NCI-H1694 treated with DMSO at 0.1 percent for 48 hours (cell line): ENCODE measurements around the gene JAZF1.

Experiments used
- DNase-seq: peaks from one replicate; lab custom pipeline; 2025; lab: John Stamatoyannopoulos, UW

JAZF1 gene

DNA sequence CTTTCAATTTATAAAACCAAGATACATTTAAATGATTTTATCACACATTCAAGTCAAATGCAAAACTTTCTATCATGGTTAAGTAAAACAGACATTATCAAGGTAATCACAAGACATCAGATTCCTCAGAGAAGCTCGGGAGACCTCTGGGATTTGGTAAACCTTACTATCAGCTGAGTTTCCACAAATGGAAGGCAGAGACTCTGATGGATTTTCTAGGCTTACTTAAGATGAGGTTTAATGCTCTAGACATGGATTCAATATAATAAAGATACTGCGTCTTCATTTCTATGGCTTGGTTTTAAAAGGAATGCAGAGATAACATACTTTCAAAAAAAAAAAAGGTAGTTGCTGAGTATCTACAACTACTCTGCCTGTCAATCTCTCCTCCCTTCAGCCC, 171.7 kb downstream of the JAZF1 start:
- no peak for DNase-seq

DNA sequence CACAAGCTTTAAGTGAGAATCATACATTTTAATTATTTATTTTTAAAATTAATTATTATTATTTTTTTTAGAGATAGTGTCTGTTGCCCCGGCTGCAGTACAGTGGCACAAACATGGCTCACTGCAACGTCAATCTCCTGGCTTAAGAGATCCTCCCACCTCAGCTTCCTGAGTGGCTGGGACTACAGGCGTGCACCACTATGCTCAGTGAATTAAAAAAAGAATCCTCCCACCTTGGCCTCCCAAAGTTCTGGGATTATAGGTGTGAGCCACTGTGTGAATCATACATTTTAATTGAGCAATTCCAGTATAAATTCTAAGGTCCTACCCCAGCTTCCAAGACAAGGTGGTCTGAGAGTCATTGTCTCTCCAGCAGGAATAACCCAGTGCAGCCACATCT, 172.4 kb downstream of the JAZF1 start:
- DNase-seq = no peak

DNA sequence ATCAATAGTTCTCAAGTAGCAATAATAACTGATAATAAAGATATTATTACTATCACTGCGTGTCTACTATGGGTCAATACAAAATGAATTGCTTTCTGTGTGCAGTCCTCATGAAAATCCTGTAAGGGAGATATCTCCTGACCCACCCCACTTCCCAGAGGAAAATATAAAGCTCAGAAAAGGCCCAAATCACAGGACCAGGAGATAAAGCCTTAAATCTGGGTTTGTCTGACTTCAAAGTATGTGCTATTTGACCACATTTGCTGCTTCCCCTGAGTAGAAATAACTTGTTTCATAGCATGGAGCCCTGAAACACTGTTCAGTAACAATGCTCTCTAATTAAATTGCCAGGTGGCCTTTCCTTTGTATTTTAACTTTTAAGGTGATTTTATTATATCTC, 174.1 kb downstream of the JAZF1 start:
- DNase-seq = no peak

DNA sequence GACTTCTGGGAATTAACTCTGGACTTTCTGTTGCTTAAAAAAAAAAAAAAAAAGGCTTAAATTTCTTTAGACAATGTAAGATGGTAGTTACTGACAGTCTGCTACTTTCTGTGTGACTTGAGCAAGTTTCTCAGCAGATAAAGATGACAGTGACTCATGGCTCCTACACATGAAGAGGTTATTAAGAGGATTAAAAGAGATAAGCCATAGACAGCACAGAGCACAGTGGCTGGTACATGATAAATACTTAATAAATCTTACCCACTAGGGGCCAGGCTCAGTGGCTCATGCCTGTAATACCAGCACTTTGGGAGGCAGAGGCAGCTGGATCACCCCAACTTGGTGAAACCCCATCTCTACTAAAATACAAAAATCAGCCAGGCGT, 174.8 kb downstream of the JAZF1 start:
- no peak for DNase-seq

DNA sequence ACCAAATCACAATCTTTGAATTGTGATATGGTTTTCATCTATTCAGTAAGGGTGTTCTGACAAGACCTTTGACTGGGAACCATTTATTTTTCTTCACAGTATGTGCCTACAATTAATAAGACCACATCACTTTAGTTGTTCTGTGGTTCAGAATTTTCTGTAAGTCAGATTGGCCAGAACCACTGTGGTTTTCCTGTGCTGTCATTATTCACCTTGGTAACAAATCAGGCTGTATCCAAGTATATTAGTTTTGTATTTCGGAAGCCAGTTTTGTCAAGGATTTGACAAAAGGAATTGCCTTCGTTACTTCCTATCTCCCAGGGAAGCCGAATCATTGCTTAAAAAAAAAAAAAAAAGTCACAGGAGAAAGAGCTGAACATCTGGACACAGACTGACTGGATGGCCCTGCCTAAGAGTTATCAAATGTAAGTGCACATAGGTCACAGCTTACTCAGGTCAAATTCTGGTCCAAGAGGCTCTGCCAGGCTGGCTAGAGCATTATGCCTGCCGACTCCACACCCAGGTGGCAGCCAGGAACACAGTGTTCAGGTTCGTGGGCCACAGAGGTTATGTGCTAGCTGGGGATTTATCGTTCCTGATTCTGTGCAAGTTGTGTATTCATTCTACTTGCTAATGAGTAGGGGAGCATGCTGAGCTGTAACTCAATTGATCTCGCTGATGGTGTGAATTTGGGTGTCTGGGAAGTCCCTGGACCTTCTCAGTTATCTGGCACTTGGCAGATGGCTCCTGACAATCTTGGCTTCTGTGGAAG, 175.3 kb downstream of the JAZF1 start:
- no peak for DNase-seq

DNA sequence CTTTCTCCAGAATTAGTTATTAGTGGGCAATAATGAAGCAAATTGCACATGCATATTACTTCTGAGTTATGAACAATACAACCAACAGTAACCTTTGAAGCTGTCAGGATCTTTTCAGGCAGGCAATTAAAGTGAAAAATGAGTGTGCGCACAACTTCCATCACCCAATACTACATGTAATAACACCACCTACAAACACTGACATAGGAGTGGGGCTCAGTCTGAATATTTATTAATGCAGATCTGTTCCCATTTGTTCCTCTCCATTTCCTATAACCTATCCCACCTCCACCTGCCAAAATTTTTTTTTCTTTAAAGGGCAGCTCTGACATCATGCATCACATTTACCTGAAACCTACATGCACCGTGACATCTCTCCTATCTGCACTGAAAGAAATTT, 177.2 kb downstream of the JAZF1 start:
- DNase-seq = no peak

DNA sequence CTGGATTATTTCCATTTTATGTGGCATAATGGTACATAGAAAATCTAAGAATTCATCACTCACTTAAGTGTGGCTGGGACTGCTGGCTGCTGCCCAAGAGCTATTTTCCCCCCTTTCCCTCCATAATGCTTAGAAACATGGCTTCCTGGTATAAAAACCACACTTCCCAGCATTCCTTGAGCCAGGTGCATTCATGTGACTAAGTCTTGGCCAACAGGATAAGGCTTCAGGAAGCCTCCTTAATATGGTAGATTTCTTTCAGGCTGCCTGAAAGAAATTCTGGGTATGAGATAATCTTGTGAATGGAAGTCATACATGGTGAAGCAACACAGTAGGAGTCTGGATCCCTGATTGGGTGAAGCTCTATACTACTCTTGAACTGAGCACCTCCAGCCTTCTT, 178.0 kb downstream of the JAZF1 start:
- no peak for DNase-seq

DNA sequence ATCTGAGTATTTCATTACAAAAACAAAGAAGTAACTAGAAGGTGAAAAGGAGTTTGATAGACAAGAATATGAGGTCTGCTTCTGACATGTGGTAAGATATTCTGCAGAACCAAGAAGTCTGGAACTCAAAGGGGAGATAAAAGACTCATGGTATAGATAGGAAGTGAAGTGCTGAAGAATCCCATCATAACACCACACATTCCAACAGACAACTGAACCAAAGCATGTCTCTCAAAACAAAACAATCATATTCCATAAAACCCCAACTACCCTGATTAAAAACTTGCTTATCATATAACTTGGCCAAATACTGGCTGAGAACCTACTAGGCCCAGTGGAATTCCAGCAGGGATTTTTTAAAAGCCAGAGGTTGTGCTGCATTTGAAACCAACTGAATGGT, 178.7 kb downstream of the JAZF1 start:
- no peak for DNase-seq

DNA sequence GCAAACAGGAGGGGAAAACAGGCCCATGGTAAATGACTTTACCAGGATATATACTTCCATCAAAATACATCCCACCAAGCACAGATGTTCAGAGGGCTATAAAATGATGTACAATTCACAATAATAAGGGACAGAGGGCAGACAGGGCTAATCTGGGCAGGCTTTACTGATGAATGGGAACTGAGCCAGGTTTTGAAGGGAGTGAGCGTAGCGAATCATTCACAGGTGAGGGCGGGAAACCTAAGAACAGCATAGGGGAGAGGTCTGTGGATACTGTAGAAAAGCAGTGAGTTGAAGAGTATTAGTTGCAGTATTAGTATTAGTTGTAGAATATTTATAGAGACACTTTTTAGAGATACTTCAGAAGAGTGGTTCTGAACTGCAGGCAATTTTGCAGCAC, 180.8 kb downstream of the JAZF1 start:
- peak; percentile 6 for DNase-seq

DNA sequence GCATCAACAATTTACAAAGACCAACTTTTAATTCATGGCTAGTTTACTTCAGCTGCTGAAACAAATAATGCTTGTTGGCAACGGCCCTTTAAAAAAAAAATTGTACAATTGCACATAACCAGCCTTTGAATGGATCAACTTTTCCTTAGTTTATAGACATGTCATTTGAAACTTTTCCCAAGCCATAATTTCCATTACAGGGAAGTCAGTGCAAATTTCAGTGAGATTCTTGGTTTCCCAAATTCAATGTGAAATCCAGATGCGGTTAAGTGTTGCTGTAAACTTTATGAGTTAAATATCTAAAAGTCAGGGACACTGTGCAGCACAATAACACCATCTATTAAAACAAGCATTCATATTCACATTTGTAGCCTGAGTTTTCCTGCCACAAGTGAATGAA, 182.2 kb downstream of the JAZF1 start:
- DNase-seq = no peak

DNA sequence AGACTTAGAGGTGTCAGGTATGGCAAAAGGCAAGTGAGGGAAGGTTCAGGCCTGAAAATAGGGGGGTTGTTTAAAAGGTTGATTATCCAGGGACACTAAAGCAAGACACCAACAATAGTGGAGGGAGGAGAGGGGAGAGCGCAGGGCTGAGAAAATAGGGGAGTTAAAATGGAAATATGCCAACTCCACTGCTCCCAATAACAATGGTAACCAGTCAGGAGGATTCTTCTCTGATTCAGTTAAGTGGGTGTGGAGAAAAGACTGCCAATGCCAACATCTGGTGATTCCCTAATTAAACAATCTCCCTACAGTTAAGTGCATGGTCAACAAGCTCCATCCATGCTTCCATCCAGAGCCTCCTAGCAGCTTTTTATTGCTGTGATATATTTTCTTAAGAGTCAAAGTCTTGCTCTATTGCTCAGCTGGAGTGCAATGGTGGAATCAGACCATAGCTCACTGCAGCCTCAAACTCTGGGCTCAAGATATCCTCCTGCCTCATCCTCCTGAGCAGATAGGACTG, 183.3 kb downstream of the JAZF1 start:
- no peak for DNase-seq

DNA sequence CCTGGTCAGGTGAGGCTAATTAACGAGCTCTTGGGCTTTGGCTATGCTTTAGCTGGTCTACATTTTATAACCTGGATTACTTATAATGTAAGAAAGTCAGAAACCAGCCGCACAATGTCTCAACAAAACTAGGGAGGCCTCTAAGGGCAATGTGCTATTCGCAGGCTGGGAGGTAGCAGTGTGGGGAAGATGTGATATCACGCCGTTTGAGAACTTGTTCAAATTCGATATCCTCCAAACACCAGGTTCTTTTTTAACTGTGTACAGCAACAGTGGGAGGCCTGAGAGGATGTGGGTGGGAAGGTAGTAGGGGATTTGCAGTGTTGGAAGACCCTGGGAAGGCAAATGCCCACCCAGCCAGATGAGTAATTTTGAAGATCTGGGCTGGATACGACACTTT, 184.5 kb downstream of the JAZF1 start:
- no peak for DNase-seq

DNA sequence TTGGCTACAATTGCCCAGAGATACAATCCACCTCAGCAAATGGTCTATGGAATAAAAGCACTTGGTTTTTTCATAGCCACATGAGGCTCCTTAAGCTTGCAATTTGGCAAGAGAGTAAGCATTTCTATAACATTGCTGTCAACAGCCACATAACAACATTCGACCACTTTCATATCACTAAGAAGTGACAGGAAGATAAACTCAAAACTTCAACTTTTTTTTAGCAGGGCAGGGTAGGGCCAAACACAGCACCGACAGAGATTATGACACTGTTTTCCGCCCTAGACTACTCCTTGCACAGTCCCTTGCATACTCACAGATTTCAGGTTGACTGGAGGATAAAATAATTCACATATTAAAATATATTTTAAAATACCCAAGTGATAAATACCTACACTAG, 185.4 kb downstream of the JAZF1 start:
- no peak for DNase-seq

DNA sequence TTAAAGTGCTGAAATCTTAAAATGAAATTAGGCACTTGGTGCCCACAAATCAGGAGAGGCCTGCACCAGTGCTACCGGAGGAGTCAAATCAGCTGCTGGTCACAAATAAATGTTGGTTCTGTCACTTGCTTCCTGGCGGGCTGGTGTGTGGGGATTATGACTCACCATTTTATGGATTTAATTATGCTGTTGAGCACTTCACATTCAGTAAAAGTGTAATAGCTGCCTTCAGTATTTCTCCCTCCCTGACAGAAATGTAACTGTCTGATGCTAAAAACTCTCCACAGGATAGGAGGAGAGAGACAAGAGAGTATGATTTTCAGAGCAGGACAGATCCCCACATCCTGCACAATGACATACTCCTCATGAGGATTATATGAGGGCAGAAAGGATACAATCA, 186.0 kb downstream of the JAZF1 start:
- peak; percentile 9 for DNase-seq

DNA sequence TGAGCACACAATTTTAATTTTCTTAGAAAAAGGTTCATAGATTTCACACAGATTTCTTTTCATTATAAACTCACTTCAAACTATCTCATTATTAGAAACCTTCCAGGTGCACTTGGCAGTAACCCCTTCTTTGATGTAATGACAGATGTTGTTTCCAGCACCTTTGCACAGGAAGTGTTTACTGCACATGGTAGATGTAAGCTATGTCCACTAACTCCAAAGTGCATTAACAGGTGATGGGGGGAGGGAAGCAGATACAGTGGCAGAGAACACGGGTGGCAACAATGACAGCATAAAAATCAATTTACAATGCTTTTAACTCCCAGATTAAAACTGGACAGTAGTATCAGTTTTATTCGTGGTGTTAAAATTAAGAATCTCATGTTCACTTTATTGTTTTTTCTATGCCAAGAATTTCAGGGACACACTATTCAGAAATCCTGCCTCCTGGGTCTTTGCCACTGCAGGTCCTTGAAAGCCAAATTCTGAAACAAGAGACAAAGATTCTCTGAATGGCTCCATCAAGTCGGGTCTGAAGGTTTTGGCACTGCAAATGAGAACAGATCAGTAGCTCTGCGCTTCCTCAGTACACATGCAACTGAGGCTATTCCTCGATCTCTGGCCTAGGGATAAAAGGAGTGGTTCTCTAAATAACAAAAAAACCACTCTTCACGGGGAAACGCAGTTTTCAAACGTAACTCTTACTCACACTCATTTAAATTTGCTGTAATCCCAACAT, 187.7 kb downstream of the JAZF1 start:
- no peak for DNase-seq

DNA sequence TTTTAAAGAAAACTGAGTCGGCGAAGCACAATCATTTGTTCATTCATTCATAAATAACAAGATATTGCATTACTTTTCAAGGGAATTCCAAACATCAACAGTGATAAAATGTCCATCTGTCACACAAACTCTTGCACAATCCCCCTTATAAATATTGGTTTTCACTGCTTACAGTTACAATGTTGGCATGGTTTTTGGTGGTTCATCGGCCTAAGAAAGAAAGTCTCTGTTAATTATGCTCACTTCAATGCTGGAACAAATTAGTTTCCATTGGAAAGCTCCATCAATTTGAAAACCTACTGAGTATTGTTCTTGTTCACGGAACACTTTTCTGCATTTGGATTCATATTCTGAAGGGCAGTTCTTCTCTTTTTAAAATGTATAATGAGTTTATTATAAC, 188.5 kb downstream of the JAZF1 start:
- DNase-seq = peak; percentile 71

DNA sequence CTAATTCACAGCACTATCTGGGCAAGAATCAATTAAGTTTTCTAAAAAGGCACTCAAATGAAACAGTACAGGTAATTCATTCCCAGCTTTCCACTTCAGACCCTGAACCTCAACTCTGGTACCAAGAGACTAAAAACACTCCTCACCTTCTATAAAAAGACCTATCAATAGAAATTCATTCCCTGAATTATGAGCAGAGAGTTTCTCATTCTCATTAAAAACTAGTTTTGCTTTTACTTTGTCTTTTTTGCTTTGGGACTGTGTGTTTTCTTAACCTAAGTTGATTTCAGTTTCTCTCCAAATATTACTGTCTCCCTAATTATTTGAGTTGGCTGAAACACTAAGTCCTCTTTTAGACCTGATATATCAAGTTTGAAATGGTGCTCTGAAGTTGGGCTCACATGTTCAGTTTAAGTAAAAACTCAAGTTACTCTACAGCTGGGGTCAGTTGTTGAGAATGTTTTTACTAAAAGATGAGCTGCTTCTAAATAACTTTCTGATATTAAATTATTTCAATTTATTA, 189.5 kb downstream of the JAZF1 start:
- no peak for DNase-seq

DNA sequence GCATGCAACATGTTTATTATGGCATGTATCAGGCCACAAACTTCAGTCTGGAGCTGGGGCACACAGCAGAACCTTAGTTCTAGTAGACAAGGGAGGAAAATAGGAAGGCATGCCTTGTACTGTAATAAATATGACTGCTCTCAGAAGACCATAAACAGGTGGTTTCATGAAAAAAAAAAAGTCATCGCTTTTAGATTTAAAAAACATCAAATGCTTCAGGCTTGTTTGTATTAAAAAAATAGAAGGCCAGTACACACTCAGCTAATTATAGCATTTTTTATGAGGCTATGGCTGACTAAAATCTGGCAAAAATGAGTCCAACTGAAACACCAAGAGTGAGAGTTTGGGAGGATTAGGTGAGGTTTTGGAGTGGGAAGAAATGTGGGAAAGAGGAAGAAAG, 204.1 kb downstream of the JAZF1 start:
- no peak for DNase-seq

DNA sequence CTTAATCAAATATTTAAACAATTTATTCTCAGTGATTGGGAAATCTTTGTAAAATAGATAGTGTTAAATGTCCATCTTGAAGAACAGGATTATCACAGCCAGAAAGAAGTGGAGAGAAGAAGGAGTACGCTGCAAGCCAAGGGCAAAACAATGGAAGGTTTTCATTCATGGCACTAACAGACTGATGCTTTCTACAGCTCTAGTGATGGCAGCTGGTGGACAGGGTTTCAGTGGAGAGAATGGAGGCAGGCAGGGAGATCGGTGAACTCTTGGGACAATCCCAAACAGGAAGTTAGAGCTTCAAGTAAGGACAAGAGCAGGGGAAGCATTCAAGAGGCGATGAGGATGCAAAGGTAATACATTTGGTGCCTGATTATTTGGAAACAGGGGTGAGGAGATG, 207.0 kb downstream of the JAZF1 start:
- no peak for DNase-seq

DNA sequence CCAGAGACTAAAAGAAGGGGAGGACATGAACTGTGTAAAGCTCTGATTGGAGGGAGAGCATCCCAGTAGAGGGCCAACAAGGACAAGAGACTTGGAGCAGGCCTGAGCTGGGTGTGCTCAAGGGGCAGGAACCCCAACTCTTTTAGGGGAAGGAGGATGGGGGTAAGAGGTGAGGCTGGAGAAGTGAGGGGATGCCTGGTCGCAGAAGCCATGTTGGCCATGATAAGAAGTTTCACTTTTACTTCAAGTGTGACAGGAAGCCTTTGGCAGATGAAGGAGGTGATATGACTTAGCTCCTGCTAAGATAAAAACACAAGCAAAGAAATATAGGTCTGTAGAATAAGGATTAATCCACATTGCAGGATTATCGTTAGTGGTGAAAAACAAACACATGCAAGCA, 208.3 kb downstream of the JAZF1 start:
- DNase-seq = no peak

DNA sequence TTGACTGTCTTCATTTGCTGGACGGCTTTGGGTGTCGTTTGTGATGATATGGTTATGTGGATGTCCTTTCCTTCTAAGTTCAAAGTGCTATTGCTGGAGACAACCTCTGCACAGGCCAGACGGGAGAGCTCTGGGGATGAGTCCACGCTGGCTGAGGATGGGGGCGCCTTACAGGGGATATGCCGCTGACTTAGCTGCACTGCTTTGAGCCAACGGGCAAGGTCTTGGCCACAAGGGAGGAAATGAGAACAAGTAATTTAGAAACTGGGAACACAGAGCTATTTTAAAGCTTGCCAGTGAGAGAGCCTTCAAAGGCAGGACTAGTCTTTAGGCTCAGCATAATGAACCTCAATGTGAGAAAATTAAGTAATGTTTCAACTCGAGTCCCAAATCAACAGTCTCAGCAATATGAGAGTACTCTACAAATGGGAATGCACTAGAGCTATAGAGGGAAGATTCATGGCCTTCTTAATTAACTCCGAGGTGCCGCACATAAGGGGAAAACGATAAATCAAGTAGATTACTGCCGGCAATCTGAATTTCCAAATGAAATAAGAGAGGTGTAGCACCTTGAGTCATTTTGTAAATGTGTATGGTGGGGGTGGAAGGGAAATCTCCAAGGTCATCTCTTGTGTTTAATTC, 209.3 kb downstream of the JAZF1 start:
- no peak for DNase-seq

DNA sequence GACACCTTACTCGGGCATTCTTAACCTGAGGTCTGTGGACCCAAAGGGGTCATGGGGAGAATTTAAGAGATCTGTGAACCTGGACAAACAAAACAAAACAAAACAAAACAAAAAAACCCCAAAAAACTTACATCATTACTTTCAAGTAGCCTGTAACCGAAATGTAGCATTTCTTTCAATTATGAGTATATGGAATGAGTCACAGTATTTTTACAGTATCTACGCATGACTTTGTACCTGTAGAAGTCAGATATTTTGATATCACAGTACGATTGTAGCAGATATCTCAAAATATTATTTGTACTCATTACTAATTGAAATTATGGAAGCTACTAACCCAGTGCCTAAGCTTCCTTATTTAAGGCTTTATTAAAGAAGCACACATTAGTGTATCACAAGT, 210.2 kb downstream of the JAZF1 start:
- no peak for DNase-seq

DNA sequence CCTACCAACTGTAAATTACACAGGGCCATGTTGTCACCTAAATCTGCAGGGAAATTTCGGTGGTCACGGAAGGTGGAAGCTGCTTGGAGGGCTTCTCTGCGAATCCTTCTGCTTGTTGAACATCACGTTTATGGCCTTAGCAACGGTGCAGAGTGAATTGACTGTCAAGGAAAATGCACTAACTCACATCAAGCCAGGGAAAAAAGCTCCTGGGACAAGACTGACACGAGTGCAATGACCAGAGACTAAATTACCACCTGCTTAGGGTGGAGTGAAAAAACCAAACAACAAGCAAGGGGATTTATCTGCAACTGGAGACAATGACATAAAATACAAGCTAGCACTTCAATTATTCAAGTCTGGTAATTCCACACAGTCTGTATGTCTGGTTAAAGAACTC, 211.2 kb downstream of the JAZF1 start:
- DNase-seq = no peak
